H1 (cell line): Measurements from ENCODE around the gene ATXN2. TPM values are rescaled to one million over a fixed set of nuclear protein-coding genes. Genes with fewer than 3 reads are reported as not detected.

Source experiments
- polyA plus RNA-seq, 7 experiments: library from polyadenylated mRNA; depleted of rRNA in 3 of 7; stranded (reverse) in 5 of 7; unstranded in 2 of 7; fragments of >200 nt in 5 of 7; fragments of 200-250 nt in 2 of 7; gene quantifications; 1 replicate in 5 of 7; 2 replicates in 1 of 7; 4 replicates in 1 of 7; pipeline versions ENCODE4 v1.2.1 to v1.2.3, GENCODE V29; 2011 to 2013; ENCODE audit warnings: missing spikeins in 2 of 7, mixed read lengths in 2 of 7
- total RNA-seq: library from RNA; stranded (reverse); fragmentation: NEBNext Ultra II Directional; extraction: Animal tissue kit (Norgen Biotek cat#: 25700); gene quantifications from 2 replicates; pipeline ENCODE4 v1.2.1, GENCODE V29; 2021
- TF ChIP-seq, protein P1 (sequence below), 3 experiments: IDR thresholded peaks; 1 replicate in 2 of 3; 2 replicates in 1 of 3; pipeline versions ENCODE4 v1.5.1 to v1.6.1; 2011; ENCODE audit warnings: low read length in 3 of 3, mild to moderate bottlenecking in 3 of 3, inconsistent platforms in 2 of 3, low read depth in 1 of 3, moderate library complexity in 1 of 3; ENCODE audit not compliant: insufficient read depth in 1 of 3; ENCODE audit errors: control extremely low read depth in 1 of 3
- TF ChIP-seq, protein P2 (sequence below): fragments of 300-600 bp; sonication (generic); IDR thresholded peaks from 2 replicates; pipeline ENCODE4 v1.7.1; 2012; ENCODE audit warnings: low read length, moderate library complexity, mild to moderate bottlenecking, inconsistent platforms; ENCODE audit not compliant: insufficient replicate concordance

Gene ATXN2
- total and polyA plus RNA-seq, 2 of the 8 experiments (the other 6 are each of a cell fraction or from before 2014, with no cell fraction given), result 46.6 to 80.7 TPM

DNA sequence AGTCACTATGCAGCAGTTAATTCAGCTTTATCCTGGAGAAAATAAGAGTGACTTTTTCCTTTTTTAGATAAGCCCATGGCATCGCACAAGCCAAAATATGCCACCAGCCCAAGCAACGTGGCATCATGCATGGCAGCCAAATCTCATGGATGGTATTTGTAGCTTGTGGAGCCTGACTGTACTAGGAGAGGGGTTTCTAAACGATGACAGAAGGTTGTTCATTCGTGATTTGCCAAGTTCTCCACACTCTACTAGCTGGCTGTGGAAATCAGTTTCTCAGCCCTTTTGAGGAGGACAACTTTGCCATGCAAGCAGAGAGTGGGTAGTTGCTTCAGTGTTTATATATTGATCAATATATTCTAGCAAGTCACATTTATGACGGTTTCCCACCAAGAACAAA, 41.4 kb upstream of the ATXN2 start (continued):
- TF ChIP-seq, protein P1, sequence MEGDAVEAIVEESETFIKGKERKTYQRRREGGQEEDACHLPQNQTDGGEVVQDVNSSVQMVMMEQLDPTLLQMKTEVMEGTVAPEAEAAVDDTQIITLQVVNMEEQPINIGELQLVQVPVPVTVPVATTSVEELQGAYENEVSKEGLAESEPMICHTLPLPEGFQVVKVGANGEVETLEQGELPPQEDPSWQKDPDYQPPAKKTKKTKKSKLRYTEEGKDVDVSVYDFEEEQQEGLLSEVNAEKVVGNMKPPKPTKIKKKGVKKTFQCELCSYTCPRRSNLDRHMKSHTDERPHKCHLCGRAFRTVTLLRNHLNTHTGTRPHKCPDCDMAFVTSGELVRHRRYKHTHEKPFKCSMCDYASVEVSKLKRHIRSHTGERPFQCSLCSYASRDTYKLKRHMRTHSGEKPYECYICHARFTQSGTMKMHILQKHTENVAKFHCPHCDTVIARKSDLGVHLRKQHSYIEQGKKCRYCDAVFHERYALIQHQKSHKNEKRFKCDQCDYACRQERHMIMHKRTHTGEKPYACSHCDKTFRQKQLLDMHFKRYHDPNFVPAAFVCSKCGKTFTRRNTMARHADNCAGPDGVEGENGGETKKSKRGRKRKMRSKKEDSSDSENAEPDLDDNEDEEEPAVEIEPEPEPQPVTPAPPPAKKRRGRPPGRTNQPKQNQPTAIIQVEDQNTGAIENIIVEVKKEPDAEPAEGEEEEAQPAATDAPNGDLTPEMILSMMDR (IDR thresholded peaks at IDR 0.05; ENCODE audit: control extremely low read depth in 1 of 3, insufficient read depth in 1 of 3, low read depth in 1 of 3, low read length in 3 of 3), result no peak
- TF ChIP-seq, protein P2, sequence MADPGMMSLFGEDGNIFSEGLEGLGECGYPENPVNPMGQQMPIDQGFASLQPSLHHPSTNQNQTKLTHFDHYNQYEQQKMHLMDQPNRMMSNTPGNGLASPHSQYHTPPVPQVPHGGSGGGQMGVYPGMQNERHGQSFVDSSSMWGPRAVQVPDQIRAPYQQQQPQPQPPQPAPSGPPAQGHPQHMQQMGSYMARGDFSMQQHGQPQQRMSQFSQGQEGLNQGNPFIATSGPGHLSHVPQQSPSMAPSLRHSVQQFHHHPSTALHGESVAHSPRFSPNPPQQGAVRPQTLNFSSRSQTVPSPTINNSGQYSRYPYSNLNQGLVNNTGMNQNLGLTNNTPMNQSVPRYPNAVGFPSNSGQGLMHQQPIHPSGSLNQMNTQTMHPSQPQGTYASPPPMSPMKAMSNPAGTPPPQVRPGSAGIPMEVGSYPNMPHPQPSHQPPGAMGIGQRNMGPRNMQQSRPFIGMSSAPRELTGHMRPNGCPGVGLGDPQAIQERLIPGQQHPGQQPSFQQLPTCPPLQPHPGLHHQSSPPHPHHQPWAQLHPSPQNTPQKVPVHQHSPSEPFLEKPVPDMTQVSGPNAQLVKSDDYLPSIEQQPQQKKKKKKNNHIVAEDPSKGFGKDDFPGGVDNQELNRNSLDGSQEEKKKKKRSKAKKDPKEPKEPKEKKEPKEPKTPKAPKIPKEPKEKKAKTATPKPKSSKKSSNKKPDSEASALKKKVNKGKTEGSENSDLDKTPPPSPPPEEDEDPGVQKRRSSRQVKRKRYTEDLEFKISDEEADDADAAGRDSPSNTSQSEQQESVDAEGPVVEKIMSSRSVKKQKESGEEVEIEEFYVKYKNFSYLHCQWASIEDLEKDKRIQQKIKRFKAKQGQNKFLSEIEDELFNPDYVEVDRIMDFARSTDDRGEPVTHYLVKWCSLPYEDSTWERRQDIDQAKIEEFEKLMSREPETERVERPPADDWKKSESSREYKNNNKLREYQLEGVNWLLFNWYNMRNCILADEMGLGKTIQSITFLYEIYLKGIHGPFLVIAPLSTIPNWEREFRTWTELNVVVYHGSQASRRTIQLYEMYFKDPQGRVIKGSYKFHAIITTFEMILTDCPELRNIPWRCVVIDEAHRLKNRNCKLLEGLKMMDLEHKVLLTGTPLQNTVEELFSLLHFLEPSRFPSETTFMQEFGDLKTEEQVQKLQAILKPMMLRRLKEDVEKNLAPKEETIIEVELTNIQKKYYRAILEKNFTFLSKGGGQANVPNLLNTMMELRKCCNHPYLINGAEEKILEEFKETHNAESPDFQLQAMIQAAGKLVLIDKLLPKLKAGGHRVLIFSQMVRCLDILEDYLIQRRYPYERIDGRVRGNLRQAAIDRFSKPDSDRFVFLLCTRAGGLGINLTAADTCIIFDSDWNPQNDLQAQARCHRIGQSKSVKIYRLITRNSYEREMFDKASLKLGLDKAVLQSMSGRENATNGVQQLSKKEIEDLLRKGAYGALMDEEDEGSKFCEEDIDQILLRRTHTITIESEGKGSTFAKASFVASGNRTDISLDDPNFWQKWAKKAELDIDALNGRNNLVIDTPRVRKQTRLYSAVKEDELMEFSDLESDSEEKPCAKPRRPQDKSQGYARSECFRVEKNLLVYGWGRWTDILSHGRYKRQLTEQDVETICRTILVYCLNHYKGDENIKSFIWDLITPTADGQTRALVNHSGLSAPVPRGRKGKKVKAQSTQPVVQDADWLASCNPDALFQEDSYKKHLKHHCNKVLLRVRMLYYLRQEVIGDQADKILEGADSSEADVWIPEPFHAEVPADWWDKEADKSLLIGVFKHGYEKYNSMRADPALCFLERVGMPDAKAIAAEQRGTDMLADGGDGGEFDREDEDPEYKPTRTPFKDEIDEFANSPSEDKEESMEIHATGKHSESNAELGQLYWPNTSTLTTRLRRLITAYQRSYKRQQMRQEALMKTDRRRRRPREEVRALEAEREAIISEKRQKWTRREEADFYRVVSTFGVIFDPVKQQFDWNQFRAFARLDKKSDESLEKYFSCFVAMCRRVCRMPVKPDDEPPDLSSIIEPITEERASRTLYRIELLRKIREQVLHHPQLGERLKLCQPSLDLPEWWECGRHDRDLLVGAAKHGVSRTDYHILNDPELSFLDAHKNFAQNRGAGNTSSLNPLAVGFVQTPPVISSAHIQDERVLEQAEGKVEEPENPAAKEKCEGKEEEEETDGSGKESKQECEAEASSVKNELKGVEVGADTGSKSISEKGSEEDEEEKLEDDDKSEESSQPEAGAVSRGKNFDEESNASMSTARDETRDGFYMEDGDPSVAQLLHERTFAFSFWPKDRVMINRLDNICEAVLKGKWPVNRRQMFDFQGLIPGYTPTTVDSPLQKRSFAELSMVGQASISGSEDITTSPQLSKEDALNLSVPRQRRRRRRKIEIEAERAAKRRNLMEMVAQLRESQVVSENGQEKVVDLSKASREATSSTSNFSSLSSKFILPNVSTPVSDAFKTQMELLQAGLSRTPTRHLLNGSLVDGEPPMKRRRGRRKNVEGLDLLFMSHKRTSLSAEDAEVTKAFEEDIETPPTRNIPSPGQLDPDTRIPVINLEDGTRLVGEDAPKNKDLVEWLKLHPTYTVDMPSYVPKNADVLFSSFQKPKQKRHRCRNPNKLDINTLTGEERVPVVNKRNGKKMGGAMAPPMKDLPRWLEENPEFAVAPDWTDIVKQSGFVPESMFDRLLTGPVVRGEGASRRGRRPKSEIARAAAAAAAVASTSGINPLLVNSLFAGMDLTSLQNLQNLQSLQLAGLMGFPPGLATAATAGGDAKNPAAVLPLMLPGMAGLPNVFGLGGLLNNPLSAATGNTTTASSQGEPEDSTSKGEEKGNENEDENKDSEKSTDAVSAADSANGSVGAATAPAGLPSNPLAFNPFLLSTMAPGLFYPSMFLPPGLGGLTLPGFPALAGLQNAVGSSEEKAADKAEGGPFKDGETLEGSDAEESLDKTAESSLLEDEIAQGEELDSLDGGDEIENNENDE, result no peak
